Stimulated activated CD4-positive, alpha-beta T cell treated with anti-CD3 and anti-CD28 coated beads, Interleukin-15, amount 100 ng/mL, for 1 hour (primary cell): ENCODE results near the gene NPAS3.

ENCODE experiments used
- DNase-seq, 2 donors: peaks; one replicate each; pipeline ENCODE4 v3.0.0-alpha.2; 2020; ENCODE audit warnings: low read depth in 1 of 2, low spot score in 1 of 2

The NPAS3 gene

GRCh38 chr14:33010495-33010894, 71.8 kb downstream of the NPAS3 start:
- DNase-seq: no peak

GRCh38 chr14:33014710-33015109, 76.0 kb downstream of the NPAS3 start:
- DNase-seq: no peak

DNA sequence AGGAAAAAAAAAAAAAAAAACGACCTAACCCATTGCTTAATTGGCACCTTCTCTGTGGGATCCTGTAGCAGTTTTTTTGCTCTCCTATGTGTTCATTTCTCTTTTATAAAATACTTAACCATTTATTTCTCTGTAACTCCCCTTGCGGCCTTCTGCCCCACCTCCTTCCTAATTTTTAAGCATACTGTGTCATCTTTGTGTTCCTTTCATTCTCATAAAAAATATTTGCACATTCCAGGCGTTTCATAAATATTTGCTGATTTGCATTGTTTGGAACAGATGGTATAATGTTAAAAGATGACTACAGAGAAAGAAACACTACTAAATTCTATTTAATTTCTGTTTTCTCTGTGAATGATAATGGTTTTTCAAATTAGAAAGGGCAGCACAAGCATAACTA, 77.9 kb downstream of the NPAS3 start:
- DNase-seq: no peak

- DNase-seq: no peak
Measured at GRCh38 chr14:33017016-33017415, 78.3 kb downstream of the NPAS3 start.

DNA sequence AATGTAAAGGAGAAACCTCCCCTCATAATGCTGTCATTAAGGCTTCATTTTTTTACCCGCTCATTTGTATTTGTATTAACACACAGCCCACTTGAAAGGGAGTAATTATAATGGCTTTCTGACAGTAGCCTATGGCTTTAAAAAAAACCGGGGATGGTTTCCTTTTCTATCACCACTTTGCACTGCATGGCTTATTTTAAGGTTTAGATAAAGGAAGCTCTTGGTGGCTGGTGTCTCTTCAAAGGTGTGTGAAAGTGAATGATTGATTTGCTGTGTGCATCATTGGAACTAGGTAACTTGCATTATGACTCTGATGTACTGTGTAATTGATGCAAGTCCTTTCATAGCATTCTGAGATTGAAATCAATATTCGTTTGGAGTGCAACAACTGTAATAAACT, 80.7 kb downstream of the NPAS3 start:
- no peak for DNase-seq

DNA sequence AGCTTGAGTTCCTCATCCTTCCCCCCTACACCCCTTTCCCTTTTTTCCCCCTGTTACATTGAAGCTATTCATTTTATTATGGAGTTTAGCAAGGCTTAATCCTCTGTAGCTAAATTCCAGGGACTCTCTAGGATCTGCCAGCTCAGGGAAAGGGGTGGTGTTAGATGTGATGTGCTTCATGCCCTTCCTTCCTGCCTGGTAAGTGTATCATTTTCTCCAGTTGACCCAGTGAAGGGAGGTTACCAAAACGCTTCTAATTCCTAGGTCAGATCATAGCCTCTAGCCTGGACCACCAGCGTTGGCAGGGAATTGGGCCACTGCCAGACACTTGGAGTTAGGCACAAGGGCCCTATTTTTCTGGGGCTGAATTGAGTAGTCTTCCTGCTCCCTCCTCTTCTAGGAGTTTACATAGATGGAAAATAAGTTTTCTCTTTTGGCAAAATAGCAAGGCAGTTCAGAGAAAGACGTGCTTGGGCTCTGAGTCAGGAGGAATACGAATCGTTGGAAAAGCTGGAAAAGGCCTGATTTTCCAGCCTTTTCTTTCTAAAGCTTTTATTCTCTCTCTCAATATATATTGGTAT, 88.3 kb downstream of the NPAS3 start:
- no peak for DNase-seq

DNA sequence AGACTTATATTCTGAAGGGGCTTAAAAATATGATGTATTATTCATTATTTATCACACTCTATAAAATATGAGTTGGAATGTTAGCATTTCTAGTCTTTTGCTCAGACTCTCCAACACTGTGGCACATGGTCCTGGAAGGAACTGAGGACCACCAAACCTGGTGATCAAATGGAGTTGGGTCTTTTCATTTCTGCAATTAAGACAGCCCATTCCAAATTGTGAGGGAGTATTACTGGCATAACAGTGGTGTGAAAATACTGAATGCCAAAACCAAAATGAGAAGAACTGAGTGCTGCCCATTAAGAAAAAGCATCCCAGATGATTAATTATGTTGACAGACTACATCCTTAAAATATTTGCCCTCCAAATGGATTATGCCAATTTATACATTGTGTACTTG, 90.8 kb downstream of the NPAS3 start:
- no peak for DNase-seq

DNA sequence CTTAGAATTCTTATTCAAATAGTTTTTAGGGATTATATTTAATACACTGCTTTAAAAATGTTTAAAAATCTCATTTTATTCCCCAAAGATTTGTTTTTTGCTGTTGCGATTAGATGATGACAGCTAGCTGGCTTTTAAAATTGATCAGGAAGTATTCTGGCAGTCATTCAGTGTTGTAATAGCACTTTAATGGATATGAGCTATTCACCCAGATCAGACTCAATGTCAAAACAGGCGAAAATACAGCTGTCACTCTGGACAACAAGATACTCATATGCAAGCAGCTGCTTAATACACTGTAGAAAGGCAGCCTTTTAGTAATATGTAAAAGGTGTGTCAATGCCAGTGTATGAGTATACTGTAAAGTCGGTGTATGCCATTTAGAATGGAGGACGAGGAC, 91.7 kb downstream of the NPAS3 start:
- no peak for DNase-seq

DNA sequence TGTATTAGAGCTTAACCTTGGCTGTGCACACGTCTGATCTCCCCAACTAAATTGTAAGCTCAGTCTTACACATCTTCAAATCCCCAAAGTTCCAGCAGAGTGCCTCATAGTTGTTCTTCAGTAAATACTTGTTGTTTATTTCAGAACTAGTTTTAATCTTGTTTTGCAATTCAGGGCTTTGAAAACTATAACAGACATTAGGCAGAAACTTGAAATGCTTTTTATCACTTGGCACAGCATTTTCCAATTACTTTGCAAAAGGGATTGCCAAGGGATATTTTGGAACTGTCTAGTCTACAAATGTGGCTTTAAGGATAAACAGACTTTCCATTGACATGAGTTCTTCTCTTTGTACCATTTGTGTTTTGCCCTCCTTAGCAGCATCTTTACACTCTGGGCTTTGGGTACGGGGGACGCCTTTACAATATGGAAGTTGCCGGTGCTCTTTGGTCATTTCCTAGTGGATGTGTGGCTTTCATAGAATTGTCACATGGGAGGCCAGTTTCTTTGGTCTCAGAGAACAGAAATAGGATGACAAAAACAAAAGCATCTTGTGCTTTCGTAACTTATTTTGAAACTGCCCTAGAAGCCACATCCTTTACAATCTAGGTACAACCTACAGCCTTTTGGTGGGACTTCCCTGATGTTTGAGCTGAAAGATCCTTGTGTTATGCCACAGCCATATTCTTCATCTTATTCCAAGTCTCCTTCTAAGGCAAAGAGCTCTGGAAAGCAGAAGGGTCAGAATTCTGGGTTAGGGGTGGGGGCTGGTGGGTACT, 96.9 kb downstream of the NPAS3 start:
- DNase-seq: no peak

DNA sequence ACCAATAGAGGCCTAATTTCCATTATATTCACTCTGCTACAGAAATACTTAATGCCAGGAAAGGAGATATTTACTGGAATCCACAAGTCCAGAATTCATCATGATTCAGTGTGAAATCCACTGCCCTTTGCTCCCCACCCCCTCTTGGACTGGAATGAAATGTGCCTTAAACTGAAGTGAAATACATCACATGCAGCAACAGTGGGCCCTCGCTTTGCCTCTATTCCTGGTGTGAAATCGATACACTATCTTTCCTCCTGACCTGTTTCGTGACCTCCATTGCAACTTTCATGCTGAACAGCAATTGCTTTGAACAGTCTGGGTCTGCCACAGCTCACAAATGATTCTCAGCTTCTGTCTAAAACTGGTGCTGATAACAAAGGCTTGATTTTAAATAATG, 100.6 kb downstream of the NPAS3 start:
- no peak for DNase-seq

GRCh38 chr14:33040372-33041140, 101.9 kb downstream of the NPAS3 start:
- DNase-seq: no peak

- DNase-seq: no peak
Measured at GRCh38 chr14:33042591-33042990, 103.9 kb downstream of the NPAS3 start.

DNA sequence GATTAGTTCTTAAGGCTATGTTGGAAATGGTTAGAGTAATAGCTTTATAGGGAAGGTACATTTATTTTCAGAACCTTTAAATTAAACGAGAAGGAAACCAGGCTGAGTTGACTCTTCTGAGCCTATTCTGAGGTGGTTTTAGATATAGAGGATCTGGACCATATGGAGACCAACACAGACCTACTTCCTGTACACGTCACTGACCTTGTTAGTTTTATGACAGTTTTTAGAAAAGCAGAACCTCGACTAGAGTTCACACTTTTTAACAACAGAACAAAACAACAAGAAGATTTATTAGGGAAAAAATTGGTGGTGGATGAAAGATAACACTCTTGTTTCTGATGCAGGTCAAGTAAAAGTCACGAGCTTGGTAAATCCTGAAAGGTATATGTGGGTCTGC, 107.1 kb downstream of the NPAS3 start:
- no peak for DNase-seq

- DNase-seq: no peak
Measured at GRCh38 chr14:33052943-33053342, 114.3 kb downstream of the NPAS3 start.

GRCh38 chr14:33056213-33056612, 117.5 kb downstream of the NPAS3 start:
- DNase-seq: no peak

GRCh38 chr14:33057585-33057984, 118.9 kb downstream of the NPAS3 start:
- no peak for DNase-seq

DNA sequence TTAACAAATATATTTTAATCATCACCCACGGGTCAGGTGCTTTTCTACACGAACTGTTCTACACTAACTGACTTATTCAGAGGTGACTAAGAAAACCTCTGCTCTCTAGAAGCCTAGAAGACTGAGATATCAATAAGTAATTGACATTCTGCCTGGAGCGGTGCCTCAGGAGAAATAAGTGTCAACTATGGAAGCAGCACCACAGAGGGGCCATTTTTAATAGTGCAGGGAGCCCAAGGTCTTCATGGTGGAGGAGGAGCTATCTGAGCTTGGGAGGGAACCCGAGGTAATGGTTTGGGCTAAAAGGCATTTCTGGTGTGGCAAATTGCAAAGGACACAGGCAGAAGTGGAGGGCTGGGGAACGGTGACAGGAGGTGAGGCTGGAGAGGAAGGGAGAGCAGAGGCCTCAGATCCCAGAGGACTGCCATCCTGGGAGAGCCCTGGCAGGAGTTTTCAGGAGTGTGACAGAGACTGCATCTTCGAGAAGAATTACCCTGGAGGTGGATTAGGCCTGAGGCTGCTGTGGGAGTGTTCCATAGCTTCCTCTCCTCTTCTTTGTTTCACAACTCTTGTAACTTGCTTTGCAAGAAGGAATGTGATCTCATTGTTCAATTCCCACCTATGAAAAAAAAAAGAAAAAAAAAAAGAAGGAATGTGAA, 123.1 kb downstream of the NPAS3 start:
- DNase-seq: no peak

DNA sequence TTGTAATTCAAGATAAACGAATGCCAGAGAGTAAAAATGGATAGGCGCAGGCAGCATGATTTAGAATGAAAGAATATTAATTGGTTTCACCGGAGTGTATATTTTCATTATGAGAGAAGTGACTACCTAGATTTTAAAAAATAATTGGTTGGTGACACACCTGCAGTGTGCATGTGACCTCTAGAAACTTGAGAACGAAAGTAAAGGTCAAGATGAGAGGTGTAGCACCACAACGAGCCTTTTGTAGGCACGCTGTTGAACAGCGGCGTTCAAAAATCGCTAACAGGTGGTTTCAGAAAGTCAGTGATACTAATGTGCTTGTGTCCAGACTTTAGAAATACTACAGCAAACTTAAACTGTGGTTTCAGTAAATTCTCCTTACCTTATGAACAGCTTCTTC, 123.8 kb downstream of the NPAS3 start:
- DNase-seq: no peak

- DNase-seq: no peak
Measured at GRCh38 chr14:33062881-33063280, 124.2 kb downstream of the NPAS3 start.

- DNase-seq: no peak
Measured at GRCh38 chr14:33063521-33063920, 124.8 kb downstream of the NPAS3 start.

GRCh38 chr14:33065634-33066033, 127.0 kb downstream of the NPAS3 start:
- DNase-seq: no peak

DNA sequence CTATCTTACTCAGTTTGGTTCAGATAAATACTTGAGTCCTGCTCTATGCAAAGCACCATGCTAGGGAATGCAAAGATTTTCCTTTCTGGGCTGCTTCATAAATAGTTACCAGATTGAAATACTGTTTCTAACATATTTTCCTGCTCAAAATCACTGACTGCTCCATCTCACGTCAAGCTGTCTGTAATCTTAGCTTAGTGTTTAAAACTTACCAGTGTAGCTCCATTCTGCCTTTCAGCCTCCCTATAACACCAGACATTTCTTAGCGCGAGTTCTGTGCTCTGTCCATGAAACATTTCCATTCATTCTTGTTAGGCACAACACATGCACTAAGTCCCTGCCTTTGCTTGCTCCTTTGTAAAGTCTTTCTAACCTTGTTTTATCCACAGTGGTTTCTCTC, 129.4 kb downstream of the NPAS3 start:
- DNase-seq: no peak
